ENCODE measurements around the gene OR52E8. TPM values are rescaled to one million over a fixed set of nuclear protein-coding genes. Genes with fewer than 3 reads are reported as not detected.

Gene OR52E8
- total and polyA plus RNA-seq, 9 of the 15 experiments (the other 6 are each of a cell fraction or from before 2014, with no cell fraction given), result not detected

- no peak for TF ChIP-seq ARHGAP35 (IDR thresholded peaks at IDR 0.05; ENCODE audit: partially characterized antibody)
- no peak for TF ChIP-seq ZZZ3 (IDR thresholded peaks at IDR 0.05)
- TF ChIP-seq ZFPM2 (CRISPR knock-in tag; IDR thresholded peaks at IDR 0.05), result no peak
- no peak for TF ChIP-seq HIVEP1 (CRISPR knock-in tag; IDR thresholded peaks at IDR 0.05)
- TF ChIP-seq SMARCA4 (IDR thresholded peaks at IDR 0.05), result peak; percentile 42; the same call in 1 of the 2 replicates
- TF ChIP-seq ZNF561 (CRISPR knock-in tag; conservative IDR thresholded peaks at IDR 0.05), result no peak
- TF ChIP-seq XRCC4 (IDR thresholded peaks at IDR 0.05; ENCODE audit: extremely low read depth, insufficient read depth, insufficient read length), result no peak
- no peak for TF ChIP-seq COPS2 (conservative IDR thresholded peaks at IDR 0.05)
- TF ChIP-seq ESRRB (CRISPR knock-in tag; IDR thresholded peaks at IDR 0.05; ENCODE audit: borderline replicate concordance), result no peak
- TF ChIP-seq NFRKB (IDR thresholded peaks at IDR 0.05; ENCODE audit: low read depth), result no peak
- TF ChIP-seq ATF7 (IDR thresholded peaks at IDR 0.05), result no peak
- TF ChIP-seq TFAM (CRISPR knock-in tag; conservative IDR thresholded peaks at IDR 0.05), result no peak
- TF ChIP-seq ZNF212 (CRISPR knock-in tag; IDR thresholded peaks at IDR 0.05), result no peak
- no peak for TF ChIP-seq ZNF217 (CRISPR knock-in tag; IDR thresholded peaks at IDR 0.05)
- no peak for TF ChIP-seq ZNF140 (CRISPR knock-in tag; IDR thresholded peaks at IDR 0.05)
- no peak for TF ChIP-seq ETS1 (conservative IDR thresholded peaks at IDR 0.05; ENCODE audit: control insufficient read depth, low read depth, low read length)
- no peak for TF ChIP-seq FOXP1 (CRISPR knock-in tag; IDR thresholded peaks at IDR 0.05)
- TF ChIP-seq SAP30 (IDR thresholded peaks at IDR 0.05; ENCODE audit: borderline replicate concordance, insufficient read depth, low read depth, low read length, poor library complexity, severe bottlenecking), result no peak
- TF ChIP-seq MEIS2 (IDR thresholded peaks at IDR 0.05; ENCODE audit: partially characterized antibody), result peak; percentile 94
- TF ChIP-seq ZBTB11 (CRISPR knock-in tag; IDR thresholded peaks at IDR 0.05), result no peak
- TF ChIP-seq PTRF (tag; IDR thresholded peaks at IDR 0.05), result no peak
- no peak for TF ChIP-seq EP300 (IDR thresholded peaks at IDR 0.05; ENCODE audit: low read length)
- no peak for TF ChIP-seq CREB3 (tag; conservative IDR thresholded peaks at IDR 0.05; ENCODE audit: low read depth)
- 0 out of 2 replicates have a peak, but pooled peaks have one; percentile 51 for TF ChIP-seq PKNOX1 (IDR thresholded peaks at IDR 0.05)
Observed at GRCh38 chr11:5846701-5847100, 10.8 kb downstream of the OR52E8 start (continued).
